OCI-LY7 (cell line): ENCODE results near the gene LSMEM2. TPM values are rescaled to one million over a fixed set of nuclear protein-coding genes. Genes with fewer than 3 reads are reported as not detected.

Experiments used
- BruUV-seq: library from RNA; stranded (reverse); fragments of 400-500 nt; replicated peaks from 2 replicates; lab custom pipeline; 2021; lab: Mats Ljungman, UMichigan
- CTCF ChIA-PET: fragments of 300-600 bp; sonication (Branson Sonifier 250); formaldehyde crosslinking; loops from one replicate; lab custom pipeline; 2022; ENCODE audit warnings: antibody characterized with exemption; ENCODE audit not compliant: unreplicated experiment; lab: Charles Lee
- POLR2A ChIA-PET: fragments of 300-600 bp; sonication (Branson Sonifier 250); formaldehyde crosslinking; loops from one replicate; lab custom pipeline; 2022; ENCODE audit warnings: antibody characterized with exemption; lab: Charles Lee
- DNase-seq: peaks from one replicate; pipeline ENCODE4 v3.0.0-alpha.2; 2015; ENCODE audit warnings: low spot score
- H2AFZ ChIP-seq: fragments of 200-600 bp; sonication (generic), shearing (Covaris generic); 2 replicates; pipeline ENCODE4 v1.6.1; 2014; ENCODE audit warnings: mild to moderate bottlenecking, antibody characterized with exemption, low read length, moderate library complexity
- H3K27ac ChIP-seq: fragments of 200-600 bp; sonication (generic); 2 replicates; pipeline ENCODE4 v1.5.1; 2014; ENCODE audit warnings: mixed run types, low read depth, mild to moderate bottlenecking, moderate library complexity, low read length, inconsistent platforms; ENCODE audit not compliant: poor library complexity, severe bottlenecking
- H3K36me3 ChIP-seq: fragments of 200-600 bp; sonication (generic); 2 replicates; pipeline ENCODE4 v1.6.1; 2014; ENCODE audit warnings: mild to moderate bottlenecking, antibody characterized with exemption, low read length, moderate library complexity, mixed read lengths; ENCODE audit not compliant: insufficient read depth
- H3K4me1 ChIP-seq: fragments of 200-600 bp; sonication (generic); 2 replicates; pipeline ENCODE4 v1.5.1; 2014; ENCODE audit warnings: mild to moderate bottlenecking, low read length; ENCODE audit not compliant: insufficient read depth, poor library complexity, severe bottlenecking
- H3K4me2 ChIP-seq: fragments of 200-600 bp; sonication (generic); 2 replicates; pipeline ENCODE4 v1.6.1; 2014; ENCODE audit warnings: mild to moderate bottlenecking, low read length
- H3K4me3 ChIP-seq: fragments of 200-600 bp; sonication (generic); 2 replicates; pipeline ENCODE4 v1.5.1; 2014; ENCODE audit warnings: mild to moderate bottlenecking, low read depth, low read length; ENCODE audit not compliant: poor library complexity, severe bottlenecking
- H3K79me2 ChIP-seq: fragments of 200-600 bp; sonication (generic); 2 replicates; pipeline ENCODE4 v1.6.1; 2016; ENCODE audit warnings: low read depth, mild to moderate bottlenecking, low read length, moderate library complexity, mixed read lengths; ENCODE audit not compliant: insufficient read depth
- H3K9me2 ChIP-seq: fragments of 200-600 bp; sonication (generic); 2 replicates; pipeline ENCODE4 v1.6.1; 2016; ENCODE audit warnings: mild to moderate bottlenecking, low read length, mixed read lengths; ENCODE audit not compliant: insufficient read depth
- H3K9me3 ChIP-seq: fragments of 200-600 bp; sonication (generic); 2 replicates; pipeline ENCODE4 v1.6.1; 2014; ENCODE audit warnings: mild to moderate bottlenecking, mixed run types, low read length, mixed read lengths
- H4K20me1 ChIP-seq: fragments of 200-600 bp; sonication (generic); 2 replicates; pipeline ENCODE4 v1.6.1; 2014; ENCODE audit warnings: mild to moderate bottlenecking, antibody characterized with exemption, low read length, moderate library complexity, mixed read lengths; ENCODE audit not compliant: insufficient read depth
- EZH2phosphoT487 ChIP-seq: fragments of 200-600 bp; sonication (generic); IDR thresholded peaks from 2 replicates; pipeline ENCODE4 v1.6.1; 2018; ENCODE audit warnings: low read depth, borderline replicate concordance, mild to moderate bottlenecking, mixed run types, antibody characterized with exemption, low read length, moderate library complexity, mixed read lengths
- intact Hi-C: fragments of 100-400 bp; cut with micrococcal nuclease; formaldehyde crosslinking; loops from one replicate; pipeline ENCODE4 v1.10.0; 2022; ENCODE audit not compliant: unreplicated experiment
- total RNA-seq, 2 experiments: library from RNA; depleted of rRNA in 1 of 2; stranded (reverse); fragments of >200 nt in 1 of 2; shearing (Covaris generic) in 1 of 2; gene quantifications; 2 replicates each; pipeline ENCODE4 v1.2.3, GENCODE V29; 2014 to 2022
- TF ChIP-seq, protein P1 (sequence below): fragments of 200-600 bp; sonication (generic); conservative IDR thresholded peaks from 2 replicates; pipeline ENCODE4 v1.5.1; 2014; ENCODE audit warnings: mild to moderate bottlenecking, antibody characterized with exemption, low read length, moderate library complexity, mixed read lengths

Gene LSMEM2
- total RNA-seq, 2 experiments from 2014 or later = not detected

DNA sequence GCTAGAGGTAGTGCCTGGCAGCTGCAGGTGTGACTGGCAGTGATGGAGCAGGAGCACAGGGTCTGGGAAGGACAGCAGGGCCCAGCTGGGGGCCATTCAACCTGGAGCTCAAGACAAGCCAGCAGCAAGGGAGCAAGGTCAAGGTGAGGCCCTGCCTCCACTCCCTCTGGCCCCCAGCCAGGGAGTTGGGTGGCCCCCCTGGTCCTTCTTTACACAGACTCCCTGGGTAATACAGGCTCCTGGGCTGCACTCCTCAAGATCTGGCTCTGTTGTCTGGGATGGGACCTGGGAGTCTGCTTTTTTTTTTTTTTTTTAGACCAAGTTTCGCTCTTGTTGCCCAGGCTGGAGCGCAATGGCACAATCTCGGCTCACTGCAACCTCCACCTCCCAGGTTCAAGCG, 28.4 kb upstream of the LSMEM2 start:
- ChIA-PET CTCF (interaction anchor here (0.6 kb wide), 1 partner anchor 9 kb away, joined by 3 read pairs; no protein-coding TSS in a partner anchor), POLR2A (interaction anchor here (0.6 kb wide), 3 partner anchors 13 to 742 kb away, joined by 3 to 4 read pairs (median 3); no protein-coding TSS in a partner anchor)
- H3K27ac ChIP-seq = no peak overlapping the region
- peaks cover 70% of the 10 kb centered on the region for H3K36me3 ChIP-seq
- H3K4me2 ChIP-seq = no peak overlapping the region
- intact Hi-C loops = no loop called here
- H4K20me1 ChIP-seq = peaks cover 5% of the 10 kb centered on the region; the same call in 1 of the 2 replicates
- DNase-seq = no peak
- no TSS peak for BruUV-seq
- H2AFZ ChIP-seq = no peak overlapping the region
- H3K79me2 ChIP-seq = peaks cover 39% of the 10 kb centered on the region
- peaks cover 36% of the 10 kb centered on the region for H3K4me1 ChIP-seq
- no peak overlapping the region for H3K4me3 ChIP-seq
- TF ChIP-seq, protein P1, sequence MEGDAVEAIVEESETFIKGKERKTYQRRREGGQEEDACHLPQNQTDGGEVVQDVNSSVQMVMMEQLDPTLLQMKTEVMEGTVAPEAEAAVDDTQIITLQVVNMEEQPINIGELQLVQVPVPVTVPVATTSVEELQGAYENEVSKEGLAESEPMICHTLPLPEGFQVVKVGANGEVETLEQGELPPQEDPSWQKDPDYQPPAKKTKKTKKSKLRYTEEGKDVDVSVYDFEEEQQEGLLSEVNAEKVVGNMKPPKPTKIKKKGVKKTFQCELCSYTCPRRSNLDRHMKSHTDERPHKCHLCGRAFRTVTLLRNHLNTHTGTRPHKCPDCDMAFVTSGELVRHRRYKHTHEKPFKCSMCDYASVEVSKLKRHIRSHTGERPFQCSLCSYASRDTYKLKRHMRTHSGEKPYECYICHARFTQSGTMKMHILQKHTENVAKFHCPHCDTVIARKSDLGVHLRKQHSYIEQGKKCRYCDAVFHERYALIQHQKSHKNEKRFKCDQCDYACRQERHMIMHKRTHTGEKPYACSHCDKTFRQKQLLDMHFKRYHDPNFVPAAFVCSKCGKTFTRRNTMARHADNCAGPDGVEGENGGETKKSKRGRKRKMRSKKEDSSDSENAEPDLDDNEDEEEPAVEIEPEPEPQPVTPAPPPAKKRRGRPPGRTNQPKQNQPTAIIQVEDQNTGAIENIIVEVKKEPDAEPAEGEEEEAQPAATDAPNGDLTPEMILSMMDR = no peak
- TF ChIP-seq EZH2phosphoT487 = no peak
- H3K9me2 ChIP-seq = no peaks in the 10 kb centered on the region
- no peaks in the 10 kb centered on the region for H3K9me3 ChIP-seq

DNA sequence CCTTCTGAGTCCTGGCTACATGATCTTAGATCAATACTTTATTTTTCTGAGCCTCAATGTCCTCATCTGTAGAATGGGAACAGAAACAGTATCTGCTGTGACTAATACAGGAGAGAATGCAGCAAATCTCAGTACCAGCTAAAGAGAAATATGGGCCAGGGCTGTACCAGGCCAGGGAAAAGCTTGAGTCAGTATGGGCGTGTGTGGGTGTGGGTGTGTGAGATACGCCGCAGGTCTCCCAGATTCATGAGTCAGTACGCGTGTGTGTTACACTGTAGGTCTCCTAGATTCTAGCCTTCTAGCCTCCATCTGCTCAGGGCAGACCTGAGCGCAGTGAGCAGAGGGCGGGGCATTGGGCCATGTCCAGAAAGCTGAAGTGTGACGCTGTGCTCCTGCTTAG, 27.7 kb upstream of the LSMEM2 start:
- peaks cover 74% of the 10 kb centered on the region for H3K36me3 ChIP-seq
- peaks cover 29% of the 10 kb centered on the region for H3K4me1 ChIP-seq
- H4K20me1 ChIP-seq = peaks cover 5% of the 10 kb centered on the region; the same call in 1 of the 2 replicates
- no peak overlapping the region for H3K27ac ChIP-seq
- no peak for TF ChIP-seq EZH2phosphoT487
- TF ChIP-seq, protein P1 = no peak
- POLR2A ChIA-PET = no interaction called here
- no peak for DNase-seq
- H3K4me2 ChIP-seq = no peak overlapping the region
- CTCF ChIA-PET = interaction anchor here (0.6 kb wide), 1 partner anchor 9 kb away, joined by 3 read pairs; no protein-coding TSS in a partner anchor
- H2AFZ ChIP-seq = no peak overlapping the region
- no TSS peak for BruUV-seq
- no peaks in the 10 kb centered on the region for H3K9me3 ChIP-seq
- no peak overlapping the region for H3K4me3 ChIP-seq
- no peaks in the 10 kb centered on the region for H3K9me2 ChIP-seq
- intact Hi-C loops = no loop called here
- peaks cover 39% of the 10 kb centered on the region for H3K79me2 ChIP-seq

DNA sequence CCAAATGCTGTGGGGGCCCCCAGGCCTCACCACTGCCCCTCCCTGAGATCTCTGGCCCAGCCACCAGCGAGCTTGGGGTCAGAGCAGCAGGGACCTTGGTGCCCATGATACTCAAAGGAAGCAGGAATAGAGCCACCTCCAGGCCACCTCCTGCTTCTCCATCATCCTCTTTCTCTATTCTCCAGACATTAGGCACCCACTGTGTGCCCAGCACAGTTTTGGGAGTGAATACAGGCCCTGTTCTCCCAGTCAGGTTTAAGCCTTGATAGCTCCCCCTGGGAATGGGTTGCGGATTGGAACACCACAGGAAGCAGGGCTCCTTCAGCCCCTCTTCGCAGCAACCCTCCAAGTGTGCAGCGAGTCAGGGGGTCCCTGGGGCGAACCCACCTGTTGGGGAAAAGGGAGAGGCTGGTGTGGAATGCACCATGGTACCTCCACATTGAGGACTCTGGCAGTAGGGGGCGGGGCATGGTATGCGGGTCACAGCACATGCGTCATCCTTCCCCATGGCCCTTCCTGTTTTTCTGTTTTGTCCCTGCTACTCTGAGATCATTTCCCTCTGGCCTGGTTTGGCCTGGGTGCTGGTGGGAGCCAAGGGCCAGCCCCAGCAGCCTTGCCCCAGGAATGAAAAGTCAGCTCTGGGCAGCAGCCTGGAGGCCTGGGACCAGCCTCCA, 24.2 kb upstream of the LSMEM2 start:
- no peaks in the 10 kb centered on the region for H3K9me2 ChIP-seq
- peaks cover 6% of the 10 kb centered on the region; the same call in 1 of the 2 replicates for H3K79me2 ChIP-seq
- intact Hi-C loops = no loop called here
- no TSS peak for BruUV-seq
- ChIA-PET POLR2A (no interaction called here), CTCF (no interaction called here)
- peaks cover 88% of the 10 kb centered on the region for H3K36me3 ChIP-seq
- H3K27ac ChIP-seq = no peak overlapping the region
- TF ChIP-seq, protein P1 = no peak
- TF ChIP-seq EZH2phosphoT487 = no peak
- no peak overlapping the region for H2AFZ ChIP-seq
- H3K9me3 ChIP-seq = no peaks in the 10 kb centered on the region
- H3K4me2 ChIP-seq = no peak overlapping the region
- peaks cover 5% of the 10 kb centered on the region for H3K4me1 ChIP-seq
- no peak overlapping the region for H3K4me3 ChIP-seq
- no peaks in the 10 kb centered on the region for H4K20me1 ChIP-seq
- DNase-seq = no peak
